DMS53 (cell line): Measurements from ENCODE around the gene C6orf141.

Experiments used
- DNase-seq: peaks from one replicate; lab custom pipeline; 2025; lab: John Stamatoyannopoulos, UW

Gene C6orf141

GRCh38 chr6:49539102-49539501 lies 11.4 kb upstream of the C6orf141 start:
- DNase-seq: no peak

- no peak for DNase-seq
Observed at GRCh38 chr6:49540614-49541013, 9.9 kb upstream of the C6orf141 start.

GRCh38 chr6:49541210-49541724 lies 9.2 kb upstream of the C6orf141 start:
- peak; percentile 32 for DNase-seq

GRCh38 chr6:49541936-49542335 lies 8.5 kb upstream of the C6orf141 start:
- peak; percentile 40 for DNase-seq

- DNase-seq: peak; percentile 81
Observed at GRCh38 chr6:49543087-49543858, 7.2 kb upstream of the C6orf141 start.

GRCh38 chr6:49546331-49546730 lies 4.1 kb upstream of the C6orf141 start:
- no peak for DNase-seq

GRCh38 chr6:49548613-49549304 lies 1.7 kb upstream of the C6orf141 start:
- no peak for DNase-seq

GRCh38 chr6:49549691-49550491 lies 577 bp upstream of the C6orf141 start:
- no peak for DNase-seq

GRCh38 chr6:49551078-49551865 lies 804 bp downstream of the C6orf141 start:
- peak; percentile 67 for DNase-seq

- no peak for DNase-seq
Observed at GRCh38 chr6:49551866-49552129, 1.3 kb downstream of the C6orf141 start.

- DNase-seq: no peak
Observed at GRCh38 chr6:49552596-49552995, 2.1 kb downstream of the C6orf141 start.

GRCh38 chr6:49553384-49553783 lies 2.9 kb downstream of the C6orf141 start:
- DNase-seq: no peak

GRCh38 chr6:49555951-49556350 lies 5.5 kb downstream of the C6orf141 start:
- no peak for DNase-seq

GRCh38 chr6:49556429-49556837 lies 6.0 kb downstream of the C6orf141 start:
- DNase-seq: peak; percentile 94

- DNase-seq: peak; percentile 30
Observed at GRCh38 chr6:49557177-49557576, 6.7 kb downstream of the C6orf141 start.

- no peak for DNase-seq
Observed at GRCh38 chr6:49558238-49558637, 7.8 kb downstream of the C6orf141 start.

- no peak for DNase-seq
Observed at GRCh38 chr6:49563006-49563886, 12.8 kb downstream of the C6orf141 start.

GRCh38 chr6:49564552-49564951 lies 14.1 kb downstream of the C6orf141 start:
- DNase-seq: no peak

GRCh38 chr6:49565261-49565660 lies 14.8 kb downstream of the C6orf141 start:
- no peak for DNase-seq

- peak; percentile 61 for DNase-seq
Observed at GRCh38 chr6:49565855-49566254, 15.4 kb downstream of the C6orf141 start.
